Measurements from ENCODE around the gene BTD. TPM values are rescaled to one million over a fixed set of nuclear protein-coding genes. Genes with fewer than 3 reads are reported as not detected.

Gene BTD
- total and polyA plus RNA-seq, 2 donors (not counting 3 experiments of a cell fraction or from before 2014, with no cell fraction given) = 20.3 to 32.2 TPM

- Histone ChIP-seq H4K20me1 (replicated peaks; ENCODE audit: control insufficient read depth, extremely low read depth, insufficient read depth, low read length) (no peaks in the 10 kb centered on the region), H3K9me3 (replicated peaks; ENCODE audit: control insufficient read depth, insufficient read depth, low read length) (no peaks in the 10 kb centered on the region), H3K4me1 (ENCODE audit: control insufficient read depth, extremely low read depth, insufficient read depth, low read length) (no peaks in the 10 kb centered on the region), H3K4me2 (ENCODE audit: insufficient read depth, low read length) (no peak overlapping the region), H2AFZ (ENCODE audit: low read depth, low read length) (no peak overlapping the region), H3K9me1 (replicated peaks; ENCODE audit: control insufficient read depth, extremely low read depth, insufficient read depth, low read length) (no peaks in the 10 kb centered on the region), H3K9ac (replicated peaks; ENCODE audit: extremely low read depth, insufficient read depth, low read length) (no peak overlapping the region), H3K36me3 (ENCODE audit: control insufficient read depth in 2 of 2, extremely low read depth in 1 of 2, insufficient read depth in 2 of 2, low read length in 2 of 2) (peaks cover 0 to 1% of the 10 kb centered on the region in 2 experiments), H3K27ac (ENCODE audit: insufficient read depth, low read depth, low read length) (no peak overlapping the region), H3K4me3 (replicated peaks in 1 of 3; ENCODE audit: insufficient read depth in 1 of 3, low read depth in 1 of 3, low read length in 3 of 3) (no peak overlapping the region), H3K79me2 (ENCODE audit: control insufficient read depth, insufficient read depth, low read length) (no peaks in the 10 kb centered on the region), H3K27me3 (ENCODE audit: control insufficient read depth in 2 of 2, insufficient read depth in 2 of 2, low read length in 2 of 2) (no peaks in the 10 kb centered on the region)
- intact Hi-C loops (cut with micrococcal nuclease) (no loop called here), dilution Hi-C loops (cut with MboI; ENCODE audit: extremely low pct_ligation_motif_present, low sequenced_read_pairs) (no loop called here)
- DNase-seq (ENCODE audit: low read depth, low spot score) (no peak), FAIRE-seq (no peak)
- CTCF ChIA-PET = no interaction called here
- BruUV-seq (replicated peaks) = no TSS peak
- no peak for TF ChIP-seq GATA2 (IDR thresholded peaks at IDR 0.05; ENCODE audit: insufficient read depth, insufficient read length, low read depth, low read length)
- TF ChIP-seq MYC (IDR thresholded peaks at IDR 0.05; ENCODE audit: low read depth, low read length) = no peak
- no peak for TF ChIP-seq JUN (IDR thresholded peaks at IDR 0.05; ENCODE audit: borderline replicate concordance, insufficient read depth, insufficient read length, low read depth)
- TF ChIP-seq FOS (IDR thresholded peaks at IDR 0.05; ENCODE audit: borderline replicate concordance, insufficient read depth, low read length) = no peak
- no peak for TF ChIP-seq POLR2AphosphoS5 (IDR thresholded peaks at IDR 0.05; ENCODE audit: insufficient read depth, low read depth, low read length)
- POLR2A ChIA-PET = no interaction called here
These were observed 49.6 kb upstream of the BTD start for GRCh38 chr3:15551902-15552301.

GRCh38 chr3:15553749-15554148, 47.8 kb upstream of the BTD start:
- no peak for FAIRE-seq

More at GRCh38 chr3:15553749-15554148, 47.8 kb upstream of the BTD start:
- Histone ChIP-seq H3K9ac (replicated peaks; ENCODE audit: extremely low read depth, insufficient read depth, low read length) (no peak overlapping the region), H4K20me1 (replicated peaks; ENCODE audit: control insufficient read depth, extremely low read depth, insufficient read depth, low read length) (no peaks in the 10 kb centered on the region), H3K36me3 (ENCODE audit: control insufficient read depth in 2 of 2, extremely low read depth in 1 of 2, insufficient read depth in 2 of 2, low read length in 2 of 2) (peaks cover 1 to 3% of the 10 kb centered on the region in 2 experiments), H3K9me3 (replicated peaks; ENCODE audit: control insufficient read depth, insufficient read depth, low read length) (no peaks in the 10 kb centered on the region), H2AFZ (ENCODE audit: low read depth, low read length) (no peak overlapping the region), H3K27ac (ENCODE audit: insufficient read depth, low read depth, low read length) (no peak overlapping the region), H3K4me1 (ENCODE audit: control insufficient read depth, extremely low read depth, insufficient read depth, low read length) (no peaks in the 10 kb centered on the region), H3K9me1 (replicated peaks; ENCODE audit: control insufficient read depth, extremely low read depth, insufficient read depth, low read length) (no peaks in the 10 kb centered on the region), H3K4me2 (ENCODE audit: insufficient read depth, low read length) (no peak overlapping the region), H3K4me3 (replicated peaks in 1 of 3; ENCODE audit: insufficient read depth in 1 of 3, low read depth in 1 of 3, low read length in 3 of 3) (no peak overlapping the region), H3K27me3 (ENCODE audit: control insufficient read depth in 2 of 2, insufficient read depth in 2 of 2, low read length in 2 of 2) (no peaks in the 10 kb centered on the region), H3K79me2 (ENCODE audit: control insufficient read depth, insufficient read depth, low read length) (no peaks in the 10 kb centered on the region)
- no peak for DNase-seq (ENCODE audit: low read depth, low spot score)
- ChIA-PET CTCF (no interaction called here), POLR2A (no interaction called here)
- intact Hi-C loops (cut with micrococcal nuclease) (no loop called here), dilution Hi-C loops (cut with MboI; ENCODE audit: extremely low pct_ligation_motif_present, low sequenced_read_pairs) (no loop called here)
- TF ChIP-seq FOS (IDR thresholded peaks at IDR 0.05; ENCODE audit: borderline replicate concordance, insufficient read depth, low read length) (no peak), POLR2AphosphoS5 (IDR thresholded peaks at IDR 0.05; ENCODE audit: insufficient read depth, low read depth, low read length) (no peak), POLR2A (IDR thresholded peaks at IDR 0.05; ENCODE audit: low read depth, low read length) (no peak), GATA2 (IDR thresholded peaks at IDR 0.05; ENCODE audit: insufficient read depth, insufficient read length, low read depth, low read length) (no peak), EZH2 (IDR thresholded peaks at IDR 0.05; ENCODE audit: borderline replicate concordance, low read depth, low read length, severe bottlenecking) (no peak), MYC (IDR thresholded peaks at IDR 0.05; ENCODE audit: low read depth, low read length) (no peak), JUN (IDR thresholded peaks at IDR 0.05; ENCODE audit: borderline replicate concordance, insufficient read depth, insufficient read length, low read depth) (no peak), CTCF (IDR thresholded peaks at IDR 0.05; ENCODE audit: extremely low read depth in 1 of 2, insufficient read depth in 1 of 2, low read depth in 1 of 2, low read length in 2 of 2) (no peak), MAX (IDR thresholded peaks at IDR 0.05; ENCODE audit: insufficient read depth, insufficient read length) (no peak)
- no TSS peak for BruUV-seq (replicated peaks)

All from endothelial cell of umbilical vein (primary cell).